ENCODE data around the gene PPP1R15B.
"Not testable (repeated sequence)": the region's sequence is repeated elsewhere in the genome, so short reads cannot be mapped to it uniquely, and the experiment has no call there.

The PPP1R15B gene

GRCh38 chr1:204443260-204443619, 31.6 kb upstream of the PPP1R15B start:
- FAIRE-seq, result no peak

DNA sequence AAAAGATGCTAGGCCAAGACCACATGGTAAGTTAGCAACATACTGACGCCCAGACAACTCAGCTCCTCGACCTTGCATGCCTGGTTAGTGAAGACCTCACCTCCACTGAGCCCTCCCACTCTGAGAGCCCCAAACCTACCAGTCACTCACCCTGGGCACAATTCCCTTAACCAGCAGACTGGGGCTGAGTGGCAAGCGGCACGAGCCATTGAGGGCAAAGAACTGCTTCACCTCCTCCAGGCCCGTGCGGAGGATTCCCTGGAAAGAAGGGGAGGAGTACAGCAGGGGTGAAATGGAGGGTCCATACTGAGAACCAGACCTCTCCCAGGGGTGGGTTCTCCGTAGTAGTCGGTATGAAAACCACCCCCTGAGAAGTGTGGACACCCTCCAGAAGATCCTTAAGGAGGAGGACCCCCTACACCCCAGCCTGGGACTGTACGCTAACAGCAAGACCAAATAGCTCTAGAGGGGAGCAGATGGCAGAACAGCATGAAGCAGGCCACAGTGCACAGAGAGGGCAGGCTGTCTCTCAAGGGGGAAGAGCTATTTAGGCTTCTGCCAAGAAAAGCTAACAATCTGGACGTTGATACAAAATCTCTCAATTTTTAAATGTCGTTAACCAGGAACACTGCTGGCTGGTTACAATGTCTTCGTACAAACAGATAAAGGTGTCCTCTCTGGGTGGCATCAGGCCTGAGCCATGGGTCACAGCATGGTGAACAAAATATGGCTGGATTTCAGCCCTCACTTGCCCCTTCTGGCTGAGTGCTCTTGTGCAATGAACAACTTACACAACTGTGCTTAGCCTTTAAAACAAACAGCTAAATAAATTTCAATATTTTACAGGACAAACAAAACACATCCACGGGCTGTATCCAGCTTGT, 31.0 kb upstream of the PPP1R15B start:
- FAIRE-seq, result no peak

- no peak for FAIRE-seq
Measured at GRCh38 chr1:204441558-204441957, 29.9 kb upstream of the PPP1R15B start.

GRCh38 chr1:204439621-204440375, 28.2 kb upstream of the PPP1R15B start:
- no peak for FAIRE-seq

DNA sequence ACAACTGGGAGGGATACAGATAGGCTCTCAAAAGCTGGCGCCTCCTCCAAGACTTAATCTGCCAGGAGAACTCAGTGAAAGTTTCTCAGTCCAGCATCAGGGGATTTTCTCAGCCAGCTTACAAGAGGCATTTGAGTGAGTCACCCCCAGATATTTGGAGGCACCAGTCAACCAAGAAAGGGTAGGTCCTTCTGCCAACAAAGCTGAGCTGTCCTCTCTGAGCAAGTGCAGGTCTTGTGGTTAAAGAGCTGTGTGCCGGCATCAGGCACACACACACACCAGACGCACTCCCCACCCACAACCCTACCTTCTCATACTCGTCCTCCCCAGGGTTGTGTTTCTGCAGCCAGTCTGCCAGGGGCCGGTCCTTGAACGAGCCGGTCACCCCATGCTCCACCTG, 27.0 kb upstream of the PPP1R15B start:
- FAIRE-seq, result no peak

- no peak for FAIRE-seq
Measured at GRCh38 chr1:204437796-204438570, 26.4 kb upstream of the PPP1R15B start.

GRCh38 chr1:204435872-204436271, 24.3 kb upstream of the PPP1R15B start:
- FAIRE-seq, result no peak

DNA sequence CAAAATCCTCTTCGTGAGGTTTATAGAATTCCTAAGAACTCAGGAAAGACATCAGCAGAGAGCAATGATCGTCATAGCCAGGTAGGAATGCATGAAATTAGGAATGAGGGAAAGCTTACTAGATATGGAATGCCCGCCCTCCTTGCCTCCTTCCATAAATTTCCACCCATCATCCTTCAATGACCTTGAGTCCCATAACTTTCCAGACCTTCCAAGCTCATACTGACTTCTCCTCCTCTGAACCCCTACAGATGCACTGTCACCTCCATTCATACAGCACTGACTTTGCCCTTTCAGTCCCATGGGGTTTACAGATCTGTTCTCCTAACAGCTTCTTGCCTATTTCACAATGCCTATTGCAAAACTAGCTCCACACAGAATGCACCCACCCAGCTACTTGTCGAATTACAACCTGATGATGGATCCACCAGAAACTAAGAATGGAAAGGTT, 23.8 kb upstream of the PPP1R15B start:
- FAIRE-seq, result no peak

- no peak for FAIRE-seq
Measured at GRCh38 chr1:204434116-204434755, 22.6 kb upstream of the PPP1R15B start.

DNA sequence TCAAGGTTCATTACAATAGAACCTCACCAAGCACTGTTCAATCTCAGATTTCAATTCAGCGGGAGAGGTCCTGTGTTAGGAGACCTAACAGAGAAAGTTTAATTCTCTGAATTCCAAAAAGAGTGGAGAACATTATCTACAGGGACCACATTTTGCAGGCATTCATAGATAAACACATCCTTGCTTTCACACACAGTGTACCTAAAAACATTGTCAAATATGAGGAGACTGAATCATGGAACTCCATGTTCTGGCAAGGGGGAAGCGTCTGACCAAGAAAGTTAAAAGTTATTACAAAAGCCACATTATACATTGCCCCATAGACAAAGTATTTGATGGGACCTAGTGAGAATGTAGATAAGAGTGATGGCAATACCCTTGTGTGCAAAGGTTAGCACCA, 21.1 kb upstream of the PPP1R15B start:
- no peak for FAIRE-seq

DNA sequence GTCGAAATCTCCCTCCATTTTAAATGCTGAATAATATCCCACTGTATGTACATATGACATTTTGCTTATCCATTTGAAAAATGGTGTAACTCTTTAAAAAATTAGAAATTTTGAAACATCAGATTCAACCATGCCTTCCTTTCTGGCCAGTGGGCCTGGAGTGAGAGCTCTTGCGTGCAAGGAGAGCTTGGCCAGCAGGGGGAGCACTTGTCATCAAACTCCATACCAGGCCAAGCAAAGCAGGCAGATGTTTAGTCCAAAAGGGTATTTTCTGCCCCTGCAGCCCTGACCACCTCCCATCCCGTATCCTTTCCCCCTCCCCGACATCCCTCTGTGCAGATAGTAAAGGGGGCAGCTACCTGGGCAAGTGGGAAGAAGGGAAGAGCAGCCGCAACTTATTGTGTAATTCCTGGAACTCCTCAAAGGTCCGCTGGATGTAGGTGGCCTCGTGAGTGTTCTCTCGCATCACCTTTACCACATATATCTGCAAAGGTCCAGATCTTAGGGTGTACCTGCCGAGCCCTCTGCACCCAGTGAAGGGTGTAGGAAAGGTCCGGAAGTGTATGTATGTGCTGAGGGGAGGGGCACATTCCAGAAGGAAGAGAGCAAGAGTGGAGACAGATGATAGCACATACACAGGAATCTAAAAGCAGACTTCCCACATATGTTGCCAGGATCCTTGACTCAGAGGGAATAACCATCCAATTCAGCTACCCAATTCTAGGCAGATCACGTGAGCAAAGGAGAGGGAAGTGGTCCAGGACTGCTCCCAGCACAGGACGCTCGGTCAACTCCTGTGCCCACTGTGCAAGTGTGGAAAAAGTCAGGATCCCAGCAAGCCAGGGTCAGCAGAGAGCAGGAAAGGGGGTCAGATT, 19.9 kb upstream of the PPP1R15B start:
- peak; percentile 57 for FAIRE-seq

- no peak for FAIRE-seq
Measured at GRCh38 chr1:204429746-204430145, 18.1 kb upstream of the PPP1R15B start.

- FAIRE-seq, result no peak
Measured at GRCh38 chr1:204426971-204427701, 15.5 kb upstream of the PPP1R15B start.

DNA sequence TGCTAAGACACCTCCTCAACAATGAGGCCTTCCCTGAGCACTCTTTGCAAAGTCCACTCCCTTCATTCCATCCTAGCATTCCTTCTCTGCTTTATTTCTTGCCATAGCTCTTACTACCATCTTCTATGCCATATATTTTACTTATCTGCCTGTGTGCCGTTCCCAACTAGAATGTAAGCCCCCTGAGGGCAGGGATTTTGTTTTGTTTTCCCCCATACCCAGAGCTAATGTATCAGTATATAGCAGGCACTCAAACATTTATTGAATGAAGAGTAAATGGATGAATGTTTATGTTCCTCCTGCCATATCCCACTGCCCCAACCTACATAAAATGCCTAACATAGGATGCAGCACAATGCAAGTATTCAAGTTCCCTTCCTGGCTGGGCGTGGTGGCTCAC, 14.9 kb upstream of the PPP1R15B start:
- FAIRE-seq, result no peak

GRCh38 chr1:204426035-204426436, 14.4 kb upstream of the PPP1R15B start:
- no peak for FAIRE-seq

DNA sequence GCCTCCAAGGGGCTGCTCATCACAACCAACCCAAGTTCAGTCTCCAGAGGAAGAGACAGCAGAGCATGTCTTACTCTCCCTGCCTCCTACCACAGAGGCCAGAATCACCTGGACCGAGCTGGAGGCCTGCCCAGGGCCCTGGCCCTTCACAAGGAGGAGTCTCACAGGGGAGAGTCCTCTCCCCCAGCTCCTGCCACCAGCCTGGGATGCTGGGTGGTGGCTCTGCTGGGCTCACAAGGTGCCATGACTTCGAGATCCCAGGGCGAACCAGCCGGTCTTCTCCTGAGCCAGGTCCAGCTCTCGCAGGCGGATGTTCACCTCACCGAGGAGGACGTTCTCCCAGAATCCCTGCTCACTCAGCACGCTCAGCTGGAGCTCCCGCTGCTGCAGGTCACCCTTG, 13.0 kb upstream of the PPP1R15B start:
- FAIRE-seq, result no peak

- not testable (repeated sequence) for FAIRE-seq
Measured at GRCh38 chr1:204422061-204422705, 10.6 kb upstream of the PPP1R15B start.

- FAIRE-seq, result no peak
Measured at GRCh38 chr1:204421441-204421840, 9.8 kb upstream of the PPP1R15B start.

GRCh38 chr1:204420039-204421004, 8.7 kb upstream of the PPP1R15B start:
- no peak for FAIRE-seq
